ENCODE results near the gene GABBR2. TPM values are rescaled to one million over a fixed set of nuclear protein-coding genes. Genes with fewer than 3 reads are reported as not detected.

Gene GABBR2
- total RNA-seq, 2 experiments from 2014 or later = not detected

DNA sequence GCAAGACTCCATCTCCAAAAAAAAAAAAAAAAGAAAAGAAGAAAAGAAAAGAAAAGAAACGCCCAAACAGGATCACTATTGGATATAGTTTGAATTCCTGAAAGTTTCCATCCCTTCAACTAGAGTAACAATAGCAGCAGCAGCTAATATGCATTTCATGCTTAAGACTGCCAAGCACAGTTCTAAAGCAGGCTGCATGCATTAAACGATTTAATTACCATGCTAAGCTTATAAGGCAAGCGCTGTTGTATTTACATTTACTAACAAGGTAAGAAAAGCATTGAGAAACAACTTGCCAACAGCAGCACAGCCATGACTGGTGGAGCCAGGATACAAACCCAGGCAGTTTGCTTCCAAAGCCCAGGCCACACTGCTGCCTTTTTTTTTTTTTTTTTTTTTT lies 466.3 kb downstream of the GABBR2 start:
- no peaks in the 10 kb centered on the region for H3K9me2 ChIP-seq (ENCODE audit: insufficient read depth, low read length)
- no peak overlapping the region for H3K4me3 ChIP-seq (ENCODE audit: low read depth, low read length, poor library complexity, severe bottlenecking)
- no peaks in the 10 kb centered on the region for H3K4me1 ChIP-seq (ENCODE audit: insufficient read depth, low read length, poor library complexity, severe bottlenecking)
- H2AFZ ChIP-seq (ENCODE audit: low read length) = no peak overlapping the region
- H3K27ac ChIP-seq (ENCODE audit: low read depth, low read length, poor library complexity, severe bottlenecking) = no peak overlapping the region
- H3K79me2 ChIP-seq (ENCODE audit: insufficient read depth, low read depth, low read length) = no peaks in the 10 kb centered on the region
- ChIA-PET CTCF (ENCODE audit: unreplicated experiment) (interaction anchor here (0.8 kb wide), 1 partner anchor 10 kb away, joined by 4 read pairs; no protein-coding TSS in a partner anchor), POLR2A (interaction anchor here (0.6 to 1.5 kb wide), 3 partner anchors 10 to 550 kb away, joined by 3 to 4 read pairs (median 3); no protein-coding TSS in a partner anchor)
- TF ChIP-seq, protein P1, sequence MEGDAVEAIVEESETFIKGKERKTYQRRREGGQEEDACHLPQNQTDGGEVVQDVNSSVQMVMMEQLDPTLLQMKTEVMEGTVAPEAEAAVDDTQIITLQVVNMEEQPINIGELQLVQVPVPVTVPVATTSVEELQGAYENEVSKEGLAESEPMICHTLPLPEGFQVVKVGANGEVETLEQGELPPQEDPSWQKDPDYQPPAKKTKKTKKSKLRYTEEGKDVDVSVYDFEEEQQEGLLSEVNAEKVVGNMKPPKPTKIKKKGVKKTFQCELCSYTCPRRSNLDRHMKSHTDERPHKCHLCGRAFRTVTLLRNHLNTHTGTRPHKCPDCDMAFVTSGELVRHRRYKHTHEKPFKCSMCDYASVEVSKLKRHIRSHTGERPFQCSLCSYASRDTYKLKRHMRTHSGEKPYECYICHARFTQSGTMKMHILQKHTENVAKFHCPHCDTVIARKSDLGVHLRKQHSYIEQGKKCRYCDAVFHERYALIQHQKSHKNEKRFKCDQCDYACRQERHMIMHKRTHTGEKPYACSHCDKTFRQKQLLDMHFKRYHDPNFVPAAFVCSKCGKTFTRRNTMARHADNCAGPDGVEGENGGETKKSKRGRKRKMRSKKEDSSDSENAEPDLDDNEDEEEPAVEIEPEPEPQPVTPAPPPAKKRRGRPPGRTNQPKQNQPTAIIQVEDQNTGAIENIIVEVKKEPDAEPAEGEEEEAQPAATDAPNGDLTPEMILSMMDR (conservative IDR thresholded peaks at IDR 0.05; ENCODE audit: low read length) = no peak
- TF ChIP-seq EZH2phosphoT487 (IDR thresholded peaks at IDR 0.05; ENCODE audit: borderline replicate concordance, low read depth, low read length) = no peak
- no peaks in the 10 kb centered on the region for H3K9me3 ChIP-seq (ENCODE audit: low read length)
- no peaks in the 10 kb centered on the region for H3K36me3 ChIP-seq (ENCODE audit: insufficient read depth, low read length)
- H3K4me2 ChIP-seq (ENCODE audit: low read length) = no peak overlapping the region
- BruUV-seq (replicated peaks) = no TSS peak
- no peaks in the 10 kb centered on the region for H4K20me1 ChIP-seq (ENCODE audit: insufficient read depth, low read length)
- no peak for DNase-seq (ENCODE audit: low spot score)
- intact Hi-C loops (cut with micrococcal nuclease; ENCODE audit: unreplicated experiment) = no loop called here

DNA sequence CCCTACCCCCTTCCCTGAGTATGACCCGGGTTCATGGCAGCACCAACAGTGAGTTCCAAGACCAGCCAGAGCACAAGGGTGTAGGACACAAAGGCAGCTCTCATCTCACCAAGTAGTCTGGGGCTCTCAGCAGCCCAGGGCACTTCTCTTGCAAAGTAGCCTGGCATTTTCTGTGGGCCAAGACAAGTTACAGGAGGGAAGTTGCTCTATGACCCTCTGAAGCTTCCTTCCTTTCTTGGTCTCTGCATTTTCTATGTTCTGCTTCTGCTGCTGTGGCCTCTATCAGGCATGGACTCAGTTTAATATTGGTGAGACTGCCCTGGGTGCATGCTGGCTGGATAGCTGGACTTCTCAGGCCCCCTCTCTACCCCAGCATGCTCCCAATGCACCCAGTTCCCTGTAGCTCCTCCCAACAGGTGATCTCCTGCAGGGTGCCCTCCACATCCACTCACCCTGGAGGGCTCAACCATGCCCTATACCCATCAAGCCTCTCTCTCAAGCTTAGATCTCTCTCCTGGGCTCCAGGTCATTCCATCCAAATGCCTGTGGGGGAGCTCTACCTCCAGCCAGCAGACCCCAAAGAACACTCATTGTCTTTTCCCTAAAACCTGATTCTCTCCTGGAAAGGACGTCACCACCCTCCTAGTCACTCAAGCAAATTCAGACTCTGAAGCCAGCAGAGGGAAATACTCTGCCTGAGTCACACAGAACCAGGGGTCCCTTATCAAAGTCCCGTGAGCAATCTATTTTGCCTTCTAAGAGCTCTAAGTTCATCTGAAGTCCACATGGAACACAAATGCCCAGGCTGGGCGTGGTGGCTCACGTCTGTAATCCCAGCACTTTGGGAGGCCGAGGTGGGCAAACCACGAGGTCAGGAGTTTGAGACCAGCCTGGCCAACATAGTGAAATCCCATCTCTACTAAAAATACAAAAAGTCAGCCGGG lies 467.1 kb downstream of the GABBR2 start:
- POLR2A ChIA-PET = interaction anchor here (0.6 to 1.3 kb wide), 5 partner anchors 11 to 549 kb away, joined by 3 read pairs; partner anchors contain the start of gene TBC1D2
- no TSS peak for BruUV-seq (replicated peaks)
- intact Hi-C loops (cut with micrococcal nuclease; ENCODE audit: unreplicated experiment) = no loop called here

More for the DNA sequence above, 467.1 kb downstream of the GABBR2 start:
- no peaks in the 10 kb centered on the region for H3K79me2 ChIP-seq (ENCODE audit: insufficient read depth, low read depth, low read length)
- no peak for DNase-seq (ENCODE audit: low spot score)
- H3K4me2 ChIP-seq (ENCODE audit: low read length) = no peak overlapping the region
- H3K27ac ChIP-seq (ENCODE audit: low read depth, low read length, poor library complexity, severe bottlenecking) = no peak overlapping the region
- TF ChIP-seq, protein P1 (conservative IDR thresholded peaks at IDR 0.05; ENCODE audit: low read length) = peak; percentile 63
- TF ChIP-seq EZH2phosphoT487 (IDR thresholded peaks at IDR 0.05; ENCODE audit: borderline replicate concordance, low read depth, low read length) = no peak
- H3K9me3 ChIP-seq (ENCODE audit: low read length) = no peaks in the 10 kb centered on the region
- H3K4me1 ChIP-seq (ENCODE audit: insufficient read depth, low read length, poor library complexity, severe bottlenecking) = no peaks in the 10 kb centered on the region
- H2AFZ ChIP-seq (ENCODE audit: low read length) = no peak overlapping the region
- CTCF ChIA-PET (ENCODE audit: unreplicated experiment) = interaction anchor here (0.8 kb wide), 1 partner anchor 9 kb away, joined by 4 read pairs; no protein-coding TSS in a partner anchor
- no peak overlapping the region for H3K4me3 ChIP-seq (ENCODE audit: low read depth, low read length, poor library complexity, severe bottlenecking)
- H3K36me3 ChIP-seq (ENCODE audit: insufficient read depth, low read length) = no peaks in the 10 kb centered on the region
- H3K9me2 ChIP-seq (ENCODE audit: insufficient read depth, low read length) = no peaks in the 10 kb centered on the region
- no peaks in the 10 kb centered on the region for H4K20me1 ChIP-seq (ENCODE audit: insufficient read depth, low read length)
